Measurements from ENCODE around the gene CMTM8. TPM values are rescaled to one million over a fixed set of nuclear protein-coding genes. Genes with fewer than 3 reads are reported as not detected.

The CMTM8 gene
- total RNA-seq, 1 donor from 2014 or later: 4.7 TPM

DNA sequence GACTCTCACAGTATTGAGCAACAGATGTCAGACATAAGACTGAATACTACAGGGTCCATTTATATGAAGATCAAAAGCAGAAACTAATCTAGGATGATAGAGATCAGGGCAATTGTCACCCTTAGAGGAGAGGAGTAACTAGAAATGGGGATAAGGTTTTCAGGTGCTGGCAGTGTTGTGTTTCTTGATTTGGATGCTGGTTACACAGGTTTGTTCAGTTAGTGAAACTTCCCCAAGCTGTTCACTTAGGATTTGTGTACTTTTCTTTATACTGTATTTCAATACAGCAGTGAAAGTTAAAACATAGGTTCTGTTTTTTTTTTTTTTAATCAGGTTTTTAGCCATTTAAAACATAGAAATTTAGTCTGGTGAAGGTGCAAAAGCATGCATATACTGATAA lies 114.1 kb downstream of the CMTM8 start:
- Histone ChIP-seq H3K36me3 (no peaks in the 10 kb centered on the region), H3K27ac (no peak overlapping the region), H3K27me3 (no peaks in the 10 kb centered on the region), H3K4me3 (no peak overlapping the region), H3K9me3 (no peaks in the 10 kb centered on the region), H3K4me1 (no peaks in the 10 kb centered on the region)
- intact Hi-C loops (cut with DNase I): no loop called here
- TF ChIP-seq POLR2A (IDR thresholded peaks at IDR 0.05) (no peak), POLR2AphosphoS5 (IDR thresholded peaks at IDR 0.05; ENCODE audit: insufficient read depth in 1 of 2, low read depth in 1 of 2) (no peak)
- TF ChIP-seq, protein P1, sequence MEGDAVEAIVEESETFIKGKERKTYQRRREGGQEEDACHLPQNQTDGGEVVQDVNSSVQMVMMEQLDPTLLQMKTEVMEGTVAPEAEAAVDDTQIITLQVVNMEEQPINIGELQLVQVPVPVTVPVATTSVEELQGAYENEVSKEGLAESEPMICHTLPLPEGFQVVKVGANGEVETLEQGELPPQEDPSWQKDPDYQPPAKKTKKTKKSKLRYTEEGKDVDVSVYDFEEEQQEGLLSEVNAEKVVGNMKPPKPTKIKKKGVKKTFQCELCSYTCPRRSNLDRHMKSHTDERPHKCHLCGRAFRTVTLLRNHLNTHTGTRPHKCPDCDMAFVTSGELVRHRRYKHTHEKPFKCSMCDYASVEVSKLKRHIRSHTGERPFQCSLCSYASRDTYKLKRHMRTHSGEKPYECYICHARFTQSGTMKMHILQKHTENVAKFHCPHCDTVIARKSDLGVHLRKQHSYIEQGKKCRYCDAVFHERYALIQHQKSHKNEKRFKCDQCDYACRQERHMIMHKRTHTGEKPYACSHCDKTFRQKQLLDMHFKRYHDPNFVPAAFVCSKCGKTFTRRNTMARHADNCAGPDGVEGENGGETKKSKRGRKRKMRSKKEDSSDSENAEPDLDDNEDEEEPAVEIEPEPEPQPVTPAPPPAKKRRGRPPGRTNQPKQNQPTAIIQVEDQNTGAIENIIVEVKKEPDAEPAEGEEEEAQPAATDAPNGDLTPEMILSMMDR (IDR thresholded peaks at IDR 0.05): no peak
- DNase-seq (ENCODE audit: extremely low spot score in 2 of 2): no peak

DNA sequence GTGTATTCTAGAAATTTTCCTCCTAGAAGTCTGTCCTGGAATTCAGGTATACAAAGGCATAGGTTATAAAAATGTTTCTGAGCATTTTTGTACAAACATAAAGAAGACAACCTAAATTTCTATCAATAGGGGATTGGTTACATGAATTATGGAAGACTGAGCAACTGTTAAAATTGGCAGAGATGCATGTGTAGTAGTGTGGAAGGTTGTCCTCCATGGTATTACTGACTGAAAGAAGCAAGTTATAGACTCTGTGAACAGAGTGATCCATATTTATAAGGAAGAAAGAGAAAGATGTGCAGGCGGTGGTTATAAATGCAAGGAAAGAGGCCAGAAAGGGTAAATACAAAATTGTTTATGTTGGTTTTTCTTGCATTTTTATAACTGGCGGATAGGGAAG lies 114.9 kb downstream of the CMTM8 start:
- H3K36me3 ChIP-seq: no peaks in the 10 kb centered on the region
- no peak overlapping the region for H3K4me3 ChIP-seq
- no peak overlapping the region for H3K27ac ChIP-seq
- intact Hi-C loops (cut with DNase I): no loop called here
- no peaks in the 10 kb centered on the region for H3K27me3 ChIP-seq
- DNase-seq (ENCODE audit: extremely low spot score in 2 of 2): no peak
- TF ChIP-seq, protein P1 (IDR thresholded peaks at IDR 0.05): no peak
- TF ChIP-seq POLR2A (IDR thresholded peaks at IDR 0.05): no peak
- TF ChIP-seq POLR2AphosphoS5 (IDR thresholded peaks at IDR 0.05; ENCODE audit: insufficient read depth in 1 of 2, low read depth in 1 of 2): no peak
- no peaks in the 10 kb centered on the region for H3K9me3 ChIP-seq
- H3K4me1 ChIP-seq: no peaks in the 10 kb centered on the region

DNA sequence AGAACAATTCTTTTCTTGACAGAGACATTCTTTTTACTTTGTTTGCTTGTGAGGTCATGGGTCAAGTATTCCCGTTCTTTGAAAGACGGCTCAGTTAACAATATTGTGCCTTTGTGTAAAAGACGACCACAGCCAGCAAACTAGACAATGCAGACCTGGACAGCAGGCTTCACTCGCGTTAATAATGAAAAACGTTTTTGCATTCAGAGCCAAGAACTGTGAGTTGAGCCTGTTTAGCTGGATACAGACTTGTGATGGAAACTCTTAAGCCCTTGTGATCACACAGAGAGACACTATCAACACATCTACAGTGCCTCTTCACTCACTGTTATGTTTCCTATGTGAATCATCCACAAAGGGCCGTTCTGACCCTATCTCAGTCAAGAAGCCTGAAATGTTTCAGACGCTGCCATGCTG lies 115.9 kb downstream of the CMTM8 start:
- no peak overlapping the region for H3K4me3 ChIP-seq
- intact Hi-C loops (cut with DNase I): no loop called here
- H3K4me1 ChIP-seq: no peaks in the 10 kb centered on the region
- no peak for DNase-seq (ENCODE audit: extremely low spot score in 2 of 2)
- TF ChIP-seq, protein P1 (IDR thresholded peaks at IDR 0.05): no peak
- no peak for TF ChIP-seq POLR2A (IDR thresholded peaks at IDR 0.05)
- TF ChIP-seq POLR2AphosphoS5 (IDR thresholded peaks at IDR 0.05; ENCODE audit: insufficient read depth in 1 of 2, low read depth in 1 of 2): no peak
- no peaks in the 10 kb centered on the region for H3K27me3 ChIP-seq
- no peaks in the 10 kb centered on the region for H3K36me3 ChIP-seq
- no peak overlapping the region for H3K27ac ChIP-seq
- H3K9me3 ChIP-seq: no peaks in the 10 kb centered on the region

DNA sequence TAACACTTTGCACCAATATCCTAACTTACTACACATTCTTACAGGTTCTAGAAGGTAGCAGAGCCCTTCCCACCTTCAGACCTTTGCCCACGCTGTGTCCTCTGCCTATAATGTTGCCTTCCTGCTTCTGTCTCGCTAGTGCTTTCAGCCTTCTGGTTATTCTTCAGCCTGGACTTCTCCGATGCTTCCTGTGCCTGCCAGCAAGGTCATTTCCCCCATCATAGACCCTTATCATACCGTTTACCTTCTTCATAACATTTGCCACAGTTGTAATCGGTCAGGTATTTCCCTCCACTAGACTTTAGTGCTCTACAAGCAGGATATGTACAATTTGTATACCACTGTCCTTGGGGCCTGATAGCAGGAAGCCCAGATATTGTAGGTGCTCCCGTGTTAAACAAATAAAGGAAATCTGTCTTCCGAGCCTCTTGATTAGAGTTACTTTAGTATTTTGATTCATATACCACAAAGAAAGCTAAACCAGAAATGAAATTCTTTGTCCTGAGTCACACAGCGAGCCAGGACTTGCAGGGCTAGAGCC lies 117.3 kb downstream of the CMTM8 start:
- H3K4me3 ChIP-seq: no peak overlapping the region
- intact Hi-C loops (cut with DNase I): no loop called here
- H3K4me1 ChIP-seq: no peaks in the 10 kb centered on the region
- TF ChIP-seq POLR2A (IDR thresholded peaks at IDR 0.05) (no peak), POLR2AphosphoS5 (IDR thresholded peaks at IDR 0.05; ENCODE audit: insufficient read depth in 1 of 2, low read depth in 1 of 2) (no peak)
- TF ChIP-seq, protein P1 (IDR thresholded peaks at IDR 0.05): no peak
- H3K27me3 ChIP-seq: no peaks in the 10 kb centered on the region
- no peaks in the 10 kb centered on the region for H3K36me3 ChIP-seq
- H3K27ac ChIP-seq: no peak overlapping the region
- no peak for DNase-seq (ENCODE audit: extremely low spot score in 2 of 2)
- no peaks in the 10 kb centered on the region for H3K9me3 ChIP-seq

DNA sequence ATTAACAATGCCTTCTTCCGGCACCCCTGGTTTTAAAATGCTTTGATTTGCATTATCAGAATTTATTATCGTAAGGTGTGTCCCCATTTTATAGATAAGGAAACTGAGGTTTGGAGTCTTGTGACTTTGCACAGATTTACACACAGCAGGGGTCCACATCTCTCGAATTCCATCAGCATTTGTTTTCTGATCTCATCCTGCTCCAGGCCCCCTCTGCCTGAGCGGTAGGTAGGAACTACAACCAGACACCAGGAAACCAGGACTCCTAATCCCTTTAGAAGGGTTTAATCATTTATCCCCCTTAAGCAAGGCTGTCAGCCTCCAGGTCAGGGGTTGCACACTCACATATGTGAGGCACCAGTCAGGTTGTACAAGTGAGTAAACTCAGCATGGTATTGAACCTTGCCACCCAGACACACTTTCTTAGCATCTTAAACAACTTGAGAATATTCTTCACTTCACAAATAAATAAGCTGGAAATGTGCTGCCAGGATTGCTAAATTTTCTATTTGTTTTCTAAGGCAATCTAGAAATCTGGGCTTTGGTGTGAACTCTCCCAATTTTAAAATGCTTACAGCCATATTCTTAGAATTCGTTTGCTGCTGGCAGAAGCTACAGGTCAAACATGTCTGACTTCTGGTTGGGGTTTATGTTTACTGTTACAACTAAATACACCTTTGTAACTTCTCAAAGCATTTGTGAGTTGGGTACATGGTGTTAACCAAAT lies 121.4 kb downstream of the CMTM8 start:
- no peak overlapping the region for H3K27ac ChIP-seq
- H3K4me3 ChIP-seq: no peak overlapping the region
- DNase-seq (ENCODE audit: extremely low spot score in 2 of 2): no peak
- intact Hi-C loops (cut with DNase I): no loop called here
- H3K4me1 ChIP-seq: no peaks in the 10 kb centered on the region
- no peaks in the 10 kb centered on the region for H3K27me3 ChIP-seq
- H3K36me3 ChIP-seq: no peaks in the 10 kb centered on the region
- TF ChIP-seq POLR2AphosphoS5 (IDR thresholded peaks at IDR 0.05; ENCODE audit: insufficient read depth in 1 of 2, low read depth in 1 of 2): no peak
- no peaks in the 10 kb centered on the region for H3K9me3 ChIP-seq
